Stimulated activated CD8-positive, alpha-beta memory T cell treated with anti-CD3 and anti-CD28 coated beads, Interleukin-4, amount 100 ng/mL, for 24 hours (primary cell): Measurements from ENCODE around the gene C9orf43.
"Not testable (repeated sequence)": the region's sequence is repeated elsewhere in the genome, so short reads cannot be mapped to it uniquely, and the experiment has no call there.

Experiments
- DNase-seq: peaks from one replicate; pipeline ENCODE4 v3.0.0-alpha.2; 2020; ENCODE audit warnings: low read depth

Gene C9orf43

DNA sequence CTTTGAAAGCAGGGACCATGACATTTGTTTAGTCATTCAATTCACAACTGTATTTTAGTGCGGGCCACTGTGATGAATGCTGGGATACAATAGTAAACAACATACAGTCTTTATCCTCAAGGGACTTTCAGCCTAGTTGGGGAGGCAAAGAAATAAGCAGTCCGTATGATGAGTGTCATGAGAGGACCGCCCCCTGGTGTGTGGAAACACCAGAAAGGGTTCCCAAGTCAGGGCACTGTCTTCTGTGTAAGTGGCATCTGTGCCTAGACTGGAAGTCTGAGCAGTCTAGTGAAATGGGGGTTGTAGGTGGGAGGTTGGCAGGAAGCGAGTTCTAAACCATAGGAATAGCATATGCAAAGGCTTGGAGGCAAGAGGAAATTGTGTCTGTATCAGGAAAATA is 6.8 kb downstream of the C9orf43 start:
- DNase-seq = no peak

DNA sequence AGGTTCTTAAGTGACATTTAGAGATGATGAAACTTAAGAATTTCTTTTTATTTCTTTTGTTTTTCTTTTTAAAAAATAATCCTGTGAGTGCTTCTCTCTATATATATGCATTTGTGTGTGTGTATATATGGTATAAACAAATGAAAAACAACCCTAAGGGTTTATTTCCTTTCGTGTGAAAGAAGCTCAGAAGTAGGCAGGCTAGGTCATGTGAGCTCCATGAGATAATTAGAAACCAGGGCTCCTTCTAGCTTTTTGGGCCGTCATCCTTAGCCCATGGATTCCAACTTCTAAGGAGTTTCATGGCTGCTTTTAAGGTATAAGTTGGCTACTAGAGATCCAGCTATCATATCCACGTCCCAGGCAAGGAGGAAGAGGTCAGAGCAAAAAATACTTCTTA is 11.2 kb downstream of the C9orf43 start:
- DNase-seq = no peak

DNA sequence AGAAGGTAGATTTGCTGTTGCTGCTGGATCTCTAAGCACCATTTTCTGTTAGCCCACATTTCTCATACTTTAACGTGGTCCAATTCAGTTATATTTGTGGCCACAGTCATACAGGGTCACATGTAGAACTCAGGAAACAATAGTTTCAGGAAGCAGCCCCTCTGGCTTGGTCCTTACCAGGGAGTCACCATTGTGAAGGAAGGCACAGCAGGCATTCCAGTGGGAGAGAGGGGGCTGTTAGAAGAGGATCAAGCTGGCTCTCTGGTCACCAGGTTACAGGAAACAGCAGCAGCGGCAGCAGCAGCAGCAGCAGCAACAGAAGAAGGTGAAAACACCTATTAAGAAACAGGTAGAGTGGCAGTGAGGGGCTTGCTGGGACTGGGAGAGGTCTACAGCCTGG is 14.5 kb downstream of the C9orf43 start:
- no peak for DNase-seq

DNA sequence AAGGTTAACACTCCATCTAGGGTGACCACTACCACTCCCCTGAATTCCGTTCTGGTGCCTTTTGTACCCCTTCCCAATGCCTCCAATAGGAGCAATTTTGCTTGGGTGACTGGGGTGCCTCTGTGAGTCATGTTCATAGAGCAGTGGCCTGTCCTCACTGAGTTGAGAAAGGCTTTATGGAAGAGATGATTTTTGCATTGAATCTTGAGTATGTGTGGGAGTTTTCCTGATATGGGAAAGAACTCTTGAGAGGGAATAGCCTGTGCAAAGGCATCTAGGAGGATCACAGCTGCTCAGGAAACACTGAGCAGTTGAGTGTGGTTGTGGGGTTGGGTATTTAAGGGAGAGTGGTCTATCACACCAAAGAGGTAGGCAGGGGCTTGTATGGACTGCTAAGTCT is 16.2 kb downstream of the C9orf43 start:
- DNase-seq = no peak

DNA sequence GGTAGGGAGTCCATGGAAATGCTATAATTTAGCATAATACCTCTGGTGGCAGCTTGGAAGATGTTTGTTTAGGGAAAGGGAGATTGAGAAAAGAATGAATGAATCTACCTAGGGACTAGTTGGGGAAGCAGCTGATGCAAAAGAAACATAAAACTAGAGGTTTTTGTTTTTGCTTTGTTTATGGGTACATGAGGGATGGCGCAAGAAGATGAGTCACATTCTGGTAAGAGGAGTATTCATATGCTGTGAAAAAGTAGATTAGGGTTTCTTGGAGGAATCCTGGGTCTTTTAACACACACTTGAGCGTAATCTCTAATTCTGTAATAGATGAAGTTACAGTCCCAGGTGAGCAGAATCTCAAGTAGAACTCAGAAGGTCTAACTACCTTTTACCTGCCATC is 17.1 kb downstream of the C9orf43 start:
- no peak for DNase-seq

DNA sequence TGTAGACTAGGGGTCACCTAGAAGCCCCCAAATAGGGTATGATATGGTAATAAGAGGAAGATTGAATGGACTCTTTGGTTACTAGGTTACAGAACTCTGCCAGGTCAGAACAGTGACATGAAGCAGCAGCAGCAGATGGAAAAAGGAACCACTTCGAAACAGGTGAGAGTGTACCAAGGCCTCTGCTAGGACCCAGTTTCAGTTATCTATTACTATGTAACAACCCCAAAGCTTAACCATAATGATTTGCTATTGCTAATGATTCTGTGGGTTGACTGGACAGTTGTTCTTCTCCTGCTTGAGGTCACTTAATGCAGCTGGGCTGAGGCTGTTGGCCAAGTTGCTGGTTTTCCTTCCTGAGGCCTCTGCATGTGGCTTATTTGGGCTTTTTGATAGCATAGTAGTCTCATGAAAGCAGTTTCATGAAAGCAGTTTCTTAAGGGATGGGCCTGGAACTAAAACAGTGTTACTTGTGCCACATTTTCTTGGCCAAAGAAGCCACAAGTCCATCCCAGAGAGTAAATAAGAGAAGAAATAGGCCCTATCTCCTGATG is 17.6 kb downstream of the C9orf43 start:
- DNase-seq = no peak

DNA sequence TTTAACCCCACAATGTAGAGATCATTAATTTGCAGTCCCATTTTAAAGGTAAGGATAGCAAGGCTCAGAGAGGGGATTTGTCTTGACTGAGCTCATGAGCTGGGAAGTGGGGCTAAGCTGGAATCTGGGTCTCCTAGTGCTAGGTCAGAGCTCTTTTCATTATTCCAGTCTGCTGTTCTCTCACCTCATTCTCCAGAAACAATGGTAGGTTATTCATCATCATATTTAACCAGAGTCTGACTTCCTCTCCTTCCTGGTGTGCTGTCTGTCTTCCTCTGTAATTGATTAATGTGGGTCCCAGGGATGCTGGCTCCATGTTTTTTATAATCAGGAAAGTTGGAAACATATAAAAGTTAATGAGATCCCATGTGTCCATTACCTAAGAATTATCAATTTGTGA is 20.6 kb downstream of the C9orf43 start:
- DNase-seq = no peak

DNA sequence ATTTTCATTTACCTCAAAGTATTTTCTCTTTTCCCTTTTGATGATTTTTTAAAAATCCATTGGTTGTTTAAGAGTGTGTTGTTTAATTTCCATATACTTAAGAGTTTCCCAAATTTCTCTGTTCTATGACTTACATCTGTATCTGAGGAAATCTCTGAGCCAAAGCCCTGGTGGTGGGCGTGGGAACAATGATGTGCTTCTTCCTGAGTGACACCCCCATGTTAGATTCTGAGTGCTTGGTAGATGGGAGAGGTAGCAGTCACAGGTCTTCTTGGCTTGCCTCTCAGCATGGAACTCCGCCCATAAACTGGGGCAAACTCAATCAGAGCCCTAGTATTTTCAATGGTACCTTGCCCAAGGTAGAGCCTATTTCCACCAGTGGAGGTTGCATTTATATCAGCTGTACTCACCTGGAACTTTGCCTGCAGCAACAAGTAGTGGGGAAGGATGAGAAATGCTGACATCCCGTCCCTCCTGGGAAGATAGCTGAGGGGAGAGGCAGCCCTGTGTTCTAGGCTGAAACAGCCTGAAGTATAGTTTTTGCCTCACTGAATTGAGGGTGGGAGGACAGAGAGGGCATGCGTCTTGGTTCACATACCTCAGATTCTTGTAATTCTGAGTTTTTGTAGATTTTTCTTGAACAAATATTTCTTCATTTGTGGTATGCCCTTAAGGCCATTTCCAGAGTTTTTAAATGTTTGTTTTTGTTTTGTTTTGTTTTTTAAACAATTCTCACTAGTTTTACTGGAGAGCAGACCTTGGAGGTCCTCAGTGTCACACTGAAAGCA is 26.4 kb downstream of the C9orf43 start:
- no peak for DNase-seq

DNA sequence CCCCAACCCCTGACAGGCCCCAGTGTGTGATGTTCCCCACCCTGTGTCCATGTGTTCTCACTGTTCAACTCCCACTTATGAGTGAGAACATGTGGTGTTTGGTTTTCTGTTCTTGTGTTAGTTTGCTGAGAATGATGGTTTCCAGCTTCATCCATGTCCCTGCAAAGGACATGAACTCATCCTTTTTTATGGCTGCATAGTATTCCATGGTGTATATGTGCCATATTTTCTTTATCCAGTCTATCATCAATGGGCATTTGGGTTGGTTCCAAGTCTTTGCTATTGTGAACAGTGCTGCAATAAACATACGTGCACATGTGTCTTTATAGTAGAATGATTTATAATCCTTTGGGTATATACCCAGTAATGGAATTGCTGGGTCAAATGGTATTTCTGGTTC is 27.2 kb downstream of the C9orf43 start:
- DNase-seq = not testable (repeated sequence)

DNA sequence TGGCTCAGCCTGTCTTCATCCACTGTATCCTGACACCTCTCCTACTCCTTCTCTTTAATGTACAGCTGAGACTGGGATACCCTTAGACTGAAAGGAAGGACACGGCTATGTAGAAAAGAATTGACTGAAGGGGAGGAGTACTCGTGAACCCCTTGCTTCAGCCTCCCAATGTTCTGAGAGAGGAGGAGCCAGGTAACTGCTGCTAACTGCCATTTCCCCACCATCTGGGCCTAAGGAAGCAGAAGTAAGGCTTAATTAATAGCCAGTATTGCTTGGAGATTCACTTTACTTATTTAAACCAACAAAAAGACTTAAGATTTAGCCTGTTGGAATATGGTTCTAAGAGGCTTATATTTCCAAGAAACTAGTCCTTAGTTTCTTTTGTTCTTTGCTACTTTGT is 34.2 kb downstream of the C9orf43 start:
- no peak for DNase-seq

DNA sequence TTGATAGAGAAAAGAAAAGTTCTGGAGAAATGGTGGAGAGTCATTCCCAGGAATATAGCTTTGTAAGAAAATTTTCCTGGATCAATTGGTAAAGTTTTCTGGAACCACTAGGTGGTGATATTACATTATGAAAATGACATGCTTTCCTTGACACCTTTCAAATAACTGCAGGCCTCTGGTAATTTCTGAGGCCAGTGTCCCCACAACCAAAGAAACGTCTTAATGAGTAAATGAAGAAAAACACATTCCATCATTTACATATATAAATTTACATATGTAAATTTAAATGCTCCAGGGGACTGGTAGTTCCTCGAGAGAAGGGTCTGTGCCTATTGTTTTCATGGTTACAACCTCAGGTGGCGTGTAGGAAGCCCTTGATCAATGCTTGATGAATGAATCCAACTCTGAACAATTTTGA is 35.8 kb downstream of the C9orf43 start:
- no peak for DNase-seq

DNA sequence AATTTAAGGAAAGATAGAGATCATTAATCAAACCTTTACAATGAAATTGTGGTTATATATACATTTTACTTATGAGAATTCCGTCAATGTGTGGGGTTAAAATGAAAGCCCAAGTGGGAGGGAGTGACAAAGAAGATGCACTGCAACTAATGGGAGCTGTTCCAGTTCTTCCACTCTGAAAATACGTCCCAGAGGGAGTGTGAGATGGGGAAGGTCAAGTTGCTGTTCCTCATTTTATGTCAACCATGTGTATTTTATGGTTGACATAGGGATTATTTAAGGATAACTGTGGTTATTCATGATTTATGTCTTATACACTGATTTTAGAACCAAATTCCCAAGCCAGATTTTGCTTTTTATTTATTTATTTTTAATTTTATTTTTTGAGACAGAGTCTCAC is 38.8 kb downstream of the C9orf43 start:
- no peak for DNase-seq

DNA sequence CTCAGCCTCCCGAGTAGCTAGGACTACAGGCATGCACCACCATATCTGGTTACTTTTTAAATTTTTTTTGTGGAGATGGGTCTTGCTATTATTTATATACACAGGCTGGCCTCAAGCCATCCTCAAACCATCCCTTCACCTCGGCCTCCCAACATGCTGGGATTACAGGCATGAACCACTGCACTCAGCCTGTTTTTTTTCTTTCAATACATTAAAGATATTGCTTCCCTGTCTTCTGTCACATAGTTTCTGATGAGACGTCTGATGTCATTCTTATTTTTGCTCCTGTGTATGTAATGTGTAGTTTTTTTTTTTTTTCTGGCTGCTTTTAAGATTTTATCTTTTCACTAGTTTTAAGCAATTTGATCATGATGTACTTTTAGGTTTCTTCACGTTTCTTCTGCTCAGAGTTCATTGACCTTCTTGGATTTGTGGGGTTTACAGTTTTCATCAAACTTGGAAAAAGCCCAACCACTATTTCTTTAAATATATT is 41.6 kb downstream of the C9orf43 start:
- no peak for DNase-seq

DNA sequence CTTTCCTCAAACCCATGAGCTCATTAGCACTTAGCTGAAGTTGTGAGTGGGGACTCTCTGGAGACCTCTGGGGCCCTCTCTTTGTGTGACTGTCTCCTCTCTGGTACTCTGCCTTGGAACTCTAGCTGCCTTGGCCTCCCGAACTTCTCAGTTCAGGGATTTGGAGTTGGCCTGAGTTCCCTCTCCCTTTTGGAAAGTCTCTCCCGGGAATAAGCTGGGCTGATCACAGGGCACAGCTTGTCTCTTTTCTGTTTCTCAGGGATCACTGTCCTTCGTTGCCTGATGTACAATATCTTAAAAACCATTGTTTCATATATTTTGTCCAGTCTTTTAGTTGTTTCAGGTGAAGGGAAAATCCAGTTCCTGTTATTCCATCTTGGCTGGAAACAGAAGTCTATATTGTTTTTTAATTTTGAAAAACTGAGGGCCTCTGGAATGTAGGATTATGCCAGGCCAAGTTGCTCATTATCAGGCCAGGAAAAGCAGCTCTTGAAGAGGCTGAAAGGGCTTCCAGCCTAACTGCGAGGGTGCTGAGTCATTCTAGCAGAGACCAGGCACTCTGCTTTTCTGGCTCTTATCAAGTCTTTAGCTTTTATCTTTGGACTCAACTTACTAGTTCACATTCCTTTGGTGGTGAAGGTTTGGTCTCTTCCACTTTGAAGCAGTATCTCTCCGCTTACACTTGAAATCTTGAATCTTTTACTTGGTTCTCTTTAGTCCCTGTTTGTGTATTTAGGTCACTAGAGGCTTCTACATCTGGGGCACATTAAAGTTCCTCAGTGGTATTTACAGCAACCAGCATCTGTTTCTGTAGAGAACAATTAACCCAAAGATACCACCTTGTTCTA is 44.6 kb downstream of the C9orf43 start:
- DNase-seq = no peak

DNA sequence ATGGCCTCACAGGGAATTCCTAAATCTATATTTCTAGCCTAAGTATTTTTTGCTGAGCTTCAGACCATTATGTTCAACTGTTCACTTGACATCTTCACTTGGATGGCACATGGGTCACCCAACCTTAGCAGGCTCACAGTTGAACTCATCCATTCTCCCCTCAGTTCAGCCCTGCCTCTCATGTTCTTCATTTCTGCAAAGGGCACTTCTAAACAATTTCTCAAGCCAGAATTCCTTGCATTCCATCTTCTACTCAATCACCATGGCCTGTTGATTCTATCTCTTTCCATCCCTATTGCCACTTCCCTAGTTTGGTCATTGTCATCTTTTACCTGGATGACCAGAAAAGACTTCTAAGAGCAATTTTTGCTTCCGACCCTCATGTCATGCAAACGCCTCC is 45.7 kb downstream of the C9orf43 start:
- no peak for DNase-seq

DNA sequence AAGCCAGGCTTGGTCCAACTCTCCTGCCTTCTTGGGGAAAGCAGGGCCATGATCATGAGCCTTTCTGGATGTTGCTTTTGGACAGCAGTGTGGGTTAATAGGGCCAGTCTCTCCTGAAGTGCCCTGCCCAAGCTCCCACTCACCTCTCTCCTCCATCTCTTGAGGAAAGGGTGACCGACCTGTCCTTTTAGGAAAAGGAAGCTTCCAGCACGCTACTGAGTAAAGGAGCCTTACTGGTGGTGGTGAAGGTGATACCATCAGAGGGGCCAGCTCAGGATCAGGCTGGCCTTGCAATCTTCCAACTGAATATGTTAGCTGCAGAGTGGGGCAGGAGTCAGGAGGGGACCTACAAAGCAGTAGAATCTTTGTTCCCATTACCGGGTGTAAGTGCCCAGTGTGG is 50.7 kb downstream of the C9orf43 start:
- DNase-seq = no peak

DNA sequence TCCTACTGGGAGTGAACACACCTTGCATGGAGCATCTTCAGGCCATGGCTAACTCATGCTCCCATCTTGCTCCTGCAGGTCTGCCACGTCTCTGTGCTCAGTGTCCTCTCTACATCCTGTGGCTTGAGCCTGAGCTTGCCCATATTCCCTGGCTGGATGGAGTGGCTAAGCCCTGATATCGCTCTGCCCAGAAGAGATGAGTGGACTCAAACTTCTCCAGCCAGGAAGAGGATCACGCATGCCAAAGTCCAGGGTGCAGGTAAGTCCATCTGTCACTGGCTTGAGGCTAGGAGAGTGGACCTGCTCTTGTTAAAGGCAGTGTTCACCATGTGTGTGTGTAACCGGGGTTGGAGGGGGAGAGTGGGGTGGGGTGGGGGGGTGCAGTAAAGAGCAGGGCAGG is 51.4 kb downstream of the C9orf43 start:
- DNase-seq = no peak

DNA sequence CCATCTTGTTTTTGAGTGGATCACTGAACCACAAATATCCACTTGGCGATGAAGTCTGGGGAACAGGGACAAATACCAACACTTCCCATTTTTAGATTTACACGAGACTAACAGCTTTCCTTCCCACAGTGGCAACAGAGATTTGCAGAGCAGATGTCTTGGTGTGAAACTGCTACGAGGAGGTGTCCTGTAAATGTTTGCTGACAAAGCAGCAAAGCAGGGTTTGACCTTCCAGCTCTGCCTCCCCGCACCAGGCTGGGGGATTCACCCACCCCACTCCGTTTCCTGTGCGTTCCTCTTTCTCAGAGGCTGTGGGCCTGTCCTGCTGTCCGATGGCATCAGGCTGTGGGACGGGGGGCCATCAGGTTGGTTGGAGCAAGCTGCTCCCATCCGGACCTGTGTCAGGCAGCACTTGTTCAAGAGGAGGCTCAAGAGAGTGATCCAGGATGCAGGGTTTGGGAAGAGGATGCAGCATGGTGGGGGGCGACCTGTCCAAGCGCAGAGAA is 52.3 kb downstream of the C9orf43 start:
- no peak for DNase-seq

DNA sequence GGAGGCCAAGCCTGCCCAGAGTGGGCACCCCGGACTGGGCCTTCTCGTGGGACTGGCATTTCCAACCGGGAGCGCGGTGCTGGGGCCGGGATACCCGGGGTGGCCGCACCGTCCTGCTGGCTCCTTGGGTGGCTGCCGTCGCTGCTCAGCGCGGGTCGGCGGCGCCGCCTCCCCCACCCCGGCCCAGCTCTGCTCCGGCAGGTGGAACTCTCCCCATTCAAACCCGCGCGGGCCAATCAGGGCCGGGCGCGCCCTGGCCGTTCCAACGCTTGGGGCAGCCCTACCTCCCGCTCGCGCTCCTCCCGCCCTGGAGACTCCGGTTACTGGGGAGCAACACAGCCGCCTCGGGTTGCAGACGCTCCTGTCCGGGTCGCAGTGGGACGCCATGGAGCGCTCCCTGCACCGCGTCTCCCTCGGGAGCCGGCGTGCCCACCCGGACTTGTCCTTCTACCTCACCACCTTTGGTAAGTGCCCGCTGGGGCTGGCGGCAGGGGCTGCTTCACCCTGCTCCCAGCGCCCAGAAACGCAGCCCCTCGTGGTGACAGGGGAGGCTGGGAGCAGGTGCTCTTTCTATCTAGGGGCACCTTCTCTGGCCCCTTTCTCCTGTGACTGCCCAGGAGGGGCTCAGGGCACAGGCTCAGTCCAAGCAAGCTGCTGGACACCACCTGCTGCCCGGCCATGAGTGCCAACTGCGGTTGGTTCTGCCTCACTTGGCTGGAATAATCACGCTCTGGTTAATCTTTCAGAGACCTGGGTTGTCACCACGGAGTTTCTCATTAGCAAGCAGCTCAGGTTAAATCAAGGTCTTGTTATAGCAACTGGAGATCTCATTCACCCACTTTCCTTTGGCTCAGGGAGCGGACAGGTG is 53.1 kb downstream of the C9orf43 start, which contains the start of gene RGS3:
RGS3 (plus strand) TSS at position 310 of the 868 bp plus-strand sequence; CDS start at position 386, 76 bp downstream.
- no peak for DNase-seq

DNA sequence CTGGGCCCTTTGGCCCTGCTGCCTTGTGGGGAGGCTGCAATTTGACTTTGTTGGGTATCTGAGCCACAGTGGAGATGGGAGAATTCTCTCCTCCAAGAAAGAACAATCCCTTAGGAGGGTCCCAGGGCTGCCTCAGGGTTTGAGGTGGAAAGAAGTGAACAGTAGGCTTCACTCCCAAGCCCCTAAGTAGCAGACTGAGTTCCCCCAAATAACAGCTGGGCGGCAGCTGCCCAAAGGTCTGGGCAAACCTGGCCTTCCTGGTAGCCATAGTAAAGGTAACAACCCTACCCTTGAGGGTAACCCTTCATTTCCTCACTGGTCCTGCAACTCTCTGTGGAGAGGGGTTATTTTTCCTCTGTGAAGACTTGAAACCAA is 53.7 kb downstream of the C9orf43 start:
- no peak for DNase-seq

DNA sequence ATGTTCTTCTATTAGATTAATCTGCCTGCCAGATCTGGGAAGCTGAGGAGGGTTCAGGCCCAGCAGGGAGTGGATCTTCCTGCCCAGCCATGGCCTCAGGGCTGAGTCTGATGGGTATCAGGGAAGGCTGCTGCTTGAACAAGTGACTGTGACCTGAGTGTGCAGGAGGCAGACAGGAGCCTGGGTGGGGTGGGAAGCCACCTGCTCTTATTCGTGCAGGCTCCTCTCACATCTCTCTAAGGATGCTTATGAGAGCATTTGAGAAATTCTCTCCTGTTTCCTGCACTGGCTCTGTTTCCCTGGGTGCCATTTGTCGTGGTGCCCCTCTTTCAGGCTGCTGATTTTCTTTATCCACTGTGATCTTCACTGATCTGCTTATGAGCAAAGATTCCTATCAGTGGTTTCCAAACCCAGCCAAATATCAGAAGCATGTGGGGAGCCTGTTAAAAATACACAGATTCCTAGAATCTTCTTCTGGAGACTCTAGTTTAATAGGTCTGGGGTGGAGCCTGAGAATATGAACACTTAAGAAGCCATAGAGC is 55.1 kb downstream of the C9orf43 start:
- DNase-seq = no peak
